K562 (cell line): ENCODE results near the gene FSCN2. TPM values are rescaled to one million over a fixed set of nuclear protein-coding genes. Genes with fewer than 3 reads are reported as not detected.

ENCODE experiments used
- CAMTA2 ChIP-seq: fragments of 250-450 bp; sonication (Bioruptor Pico); conservative IDR thresholded peaks from 2 replicates; pipeline ENCODE4 v1.5.1; 2022
- CBX3 ChIP-seq, 2 experiments: IDR thresholded peaks; 1 replicate in 1 of 2; 2 replicates in 1 of 2; pipeline ENCODE4 v1.6.1; 2012; ENCODE audit warnings: inconsistent platforms in 2 of 2, low read length in 2 of 2, borderline replicate concordance in 1 of 2, control low read depth in 1 of 2
- CHCHD3 ChIP-seq: fragments of 250-450 bp; sonication (Bioruptor Pico); IDR thresholded peaks from 2 replicates; pipeline ENCODE4 v2.1.2; 2022; ENCODE audit warnings: mild to moderate bottlenecking
- CREM ChIP-seq: IDR thresholded peaks from 2 replicates; pipeline ENCODE4 v1.6.1; 2014; ENCODE audit warnings: antibody characterized with exemption, low read depth
- MCM7 ChIP-seq, 2 experiments: fragments of 450-650 bp; IDR thresholded peaks; 2 replicates each; pipeline ENCODE4 v1.6.1; 2016 to 2018
- YY1 ChIP-seq, 3 experiments: IDR thresholded peaks; 2 replicates each; pipeline ENCODE4 v1.6.1; 2011; ENCODE audit warnings: low read length in 2 of 3, mild to moderate bottlenecking in 2 of 3, moderate library complexity in 2 of 3, borderline replicate concordance in 1 of 3, control low read depth in 1 of 3, low read depth in 1 of 3; ENCODE audit not compliant: insufficient read depth in 3 of 3, insufficient replicate concordance in 2 of 3, control insufficient read depth in 1 of 3, insufficient read length in 1 of 3; ENCODE audit errors: extremely low read depth in 1 of 3
- ZNF263 ChIP-seq: sonication (generic); formaldehyde crosslinking; IDR thresholded peaks from 2 replicates; pipeline ENCODE4 v1.8.0; 2022; ENCODE audit warnings: mild to moderate bottlenecking, missing genetic modification reagents, borderline replicate concordance
- polyA plus RNA-seq, 8 experiments: library from polyadenylated mRNA; depleted of rRNA in 4 of 8; stranded (reverse) in 5 of 8; unstranded in 3 of 8; fragments of >200 nt; fragmentation: Nextera tagmentation in 2 of 8; fragmentation: Illumina TruSeq in 1 of 8; extraction: Ambion mirVana in 2 of 8; extraction: Trizol in 1 of 8; gene quantifications; 2 replicates each; pipeline versions ENCODE4 v1.2.1 to v1.2.3, GENCODE V29; 2011 to 2014; ENCODE audit warnings: inconsistent platforms in 1 of 8, missing spikeins in 1 of 8
- total RNA-seq, 7 experiments: library from RNA; depleted of rRNA in 6 of 7; stranded (reverse); fragments of >200 nt in 6 of 7; fragmentation: Illumina TruSeq in 2 of 7; extraction: Trizol in 2 of 7; gene quantifications; 2 replicates each; pipeline versions ENCODE4 v1.2.1 to v1.2.3, GENCODE V29; 2011 to 2021; ENCODE audit warnings: low replicate concordance in 1 of 7
- TF ChIP-seq, protein P1 (sequence below): fragments of 200-600 bp; sonication (generic); IDR thresholded peaks from one replicate; pipeline ENCODE4 v1.6.1; 2012; ENCODE audit warnings: mild to moderate bottlenecking, low read depth, low read length, inconsistent platforms
- TF ChIP-seq, protein P2 (sequence below), 2 experiments: IDR thresholded peaks; 2 replicates each; pipeline ENCODE4 v1.6.1; 2012; ENCODE audit warnings: improper control_type of control experiment in 2 of 2, low read depth in 2 of 2, low read length in 2 of 2, borderline replicate concordance in 1 of 2
- TF ChIP-seq, protein P3 (sequence below), 3 experiments: IDR thresholded peaks in 2 of 3; conservative IDR thresholded peaks in 1 of 3; 2 replicates each; pipeline ENCODE4 v1.5.1; 2011 to 2012; ENCODE audit warnings: low read length in 3 of 3, mild to moderate bottlenecking in 3 of 3, control low read depth in 2 of 3, improper control_type of control experiment in 1 of 3, inconsistent platforms in 1 of 3, low read depth in 1 of 3, mixed read lengths in 1 of 3, moderate library complexity in 1 of 3; ENCODE audit not compliant: insufficient read depth in 2 of 3

FSCN2 gene
- total and polyA plus RNA-seq, 9 of the 15 experiments (the other 6 are each of a cell fraction or from before 2014, with no cell fraction given) = 0.08 TPM; not detected in 8

DNA sequence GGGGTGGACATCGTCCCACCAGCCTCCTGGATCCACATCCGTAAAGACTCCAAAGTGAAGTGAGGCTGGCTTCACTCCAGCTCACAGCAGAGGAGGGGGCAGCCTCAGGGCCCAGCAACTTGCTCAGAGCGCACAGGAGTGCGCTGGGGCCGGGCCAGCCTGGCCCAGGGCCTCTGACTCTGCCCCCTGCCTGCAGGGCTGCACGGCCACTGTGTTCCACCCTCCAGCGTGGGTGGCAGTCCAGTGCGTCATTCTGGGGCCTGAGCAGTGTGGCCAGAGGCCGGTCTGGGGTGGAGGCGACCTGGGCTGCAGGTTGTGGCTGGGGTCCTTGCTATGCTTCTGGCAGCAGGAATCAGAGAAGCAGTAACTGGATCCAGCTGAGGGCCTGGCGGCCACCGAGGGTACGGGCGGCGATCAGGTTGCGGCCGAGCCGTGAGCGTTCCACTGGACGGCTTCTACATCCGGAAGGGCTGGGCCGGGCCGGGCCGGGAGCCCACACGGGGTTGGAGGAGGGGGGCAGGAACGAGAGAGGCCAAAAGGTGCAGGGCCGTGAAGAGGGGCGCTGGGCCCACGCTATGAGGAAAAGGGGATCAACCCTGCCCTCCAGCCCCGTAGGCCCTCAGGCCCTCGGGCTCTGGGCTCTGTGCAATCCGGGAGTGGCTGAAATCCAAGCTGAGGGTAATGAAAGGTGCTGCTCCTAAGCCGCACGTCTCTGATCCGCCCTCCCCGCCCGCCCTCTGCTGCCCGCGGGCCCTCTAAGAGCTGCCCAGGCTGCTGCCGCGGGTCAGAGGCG is at the start of gene FSCN2 (continued):
- TF ChIP-seq, protein P1, sequence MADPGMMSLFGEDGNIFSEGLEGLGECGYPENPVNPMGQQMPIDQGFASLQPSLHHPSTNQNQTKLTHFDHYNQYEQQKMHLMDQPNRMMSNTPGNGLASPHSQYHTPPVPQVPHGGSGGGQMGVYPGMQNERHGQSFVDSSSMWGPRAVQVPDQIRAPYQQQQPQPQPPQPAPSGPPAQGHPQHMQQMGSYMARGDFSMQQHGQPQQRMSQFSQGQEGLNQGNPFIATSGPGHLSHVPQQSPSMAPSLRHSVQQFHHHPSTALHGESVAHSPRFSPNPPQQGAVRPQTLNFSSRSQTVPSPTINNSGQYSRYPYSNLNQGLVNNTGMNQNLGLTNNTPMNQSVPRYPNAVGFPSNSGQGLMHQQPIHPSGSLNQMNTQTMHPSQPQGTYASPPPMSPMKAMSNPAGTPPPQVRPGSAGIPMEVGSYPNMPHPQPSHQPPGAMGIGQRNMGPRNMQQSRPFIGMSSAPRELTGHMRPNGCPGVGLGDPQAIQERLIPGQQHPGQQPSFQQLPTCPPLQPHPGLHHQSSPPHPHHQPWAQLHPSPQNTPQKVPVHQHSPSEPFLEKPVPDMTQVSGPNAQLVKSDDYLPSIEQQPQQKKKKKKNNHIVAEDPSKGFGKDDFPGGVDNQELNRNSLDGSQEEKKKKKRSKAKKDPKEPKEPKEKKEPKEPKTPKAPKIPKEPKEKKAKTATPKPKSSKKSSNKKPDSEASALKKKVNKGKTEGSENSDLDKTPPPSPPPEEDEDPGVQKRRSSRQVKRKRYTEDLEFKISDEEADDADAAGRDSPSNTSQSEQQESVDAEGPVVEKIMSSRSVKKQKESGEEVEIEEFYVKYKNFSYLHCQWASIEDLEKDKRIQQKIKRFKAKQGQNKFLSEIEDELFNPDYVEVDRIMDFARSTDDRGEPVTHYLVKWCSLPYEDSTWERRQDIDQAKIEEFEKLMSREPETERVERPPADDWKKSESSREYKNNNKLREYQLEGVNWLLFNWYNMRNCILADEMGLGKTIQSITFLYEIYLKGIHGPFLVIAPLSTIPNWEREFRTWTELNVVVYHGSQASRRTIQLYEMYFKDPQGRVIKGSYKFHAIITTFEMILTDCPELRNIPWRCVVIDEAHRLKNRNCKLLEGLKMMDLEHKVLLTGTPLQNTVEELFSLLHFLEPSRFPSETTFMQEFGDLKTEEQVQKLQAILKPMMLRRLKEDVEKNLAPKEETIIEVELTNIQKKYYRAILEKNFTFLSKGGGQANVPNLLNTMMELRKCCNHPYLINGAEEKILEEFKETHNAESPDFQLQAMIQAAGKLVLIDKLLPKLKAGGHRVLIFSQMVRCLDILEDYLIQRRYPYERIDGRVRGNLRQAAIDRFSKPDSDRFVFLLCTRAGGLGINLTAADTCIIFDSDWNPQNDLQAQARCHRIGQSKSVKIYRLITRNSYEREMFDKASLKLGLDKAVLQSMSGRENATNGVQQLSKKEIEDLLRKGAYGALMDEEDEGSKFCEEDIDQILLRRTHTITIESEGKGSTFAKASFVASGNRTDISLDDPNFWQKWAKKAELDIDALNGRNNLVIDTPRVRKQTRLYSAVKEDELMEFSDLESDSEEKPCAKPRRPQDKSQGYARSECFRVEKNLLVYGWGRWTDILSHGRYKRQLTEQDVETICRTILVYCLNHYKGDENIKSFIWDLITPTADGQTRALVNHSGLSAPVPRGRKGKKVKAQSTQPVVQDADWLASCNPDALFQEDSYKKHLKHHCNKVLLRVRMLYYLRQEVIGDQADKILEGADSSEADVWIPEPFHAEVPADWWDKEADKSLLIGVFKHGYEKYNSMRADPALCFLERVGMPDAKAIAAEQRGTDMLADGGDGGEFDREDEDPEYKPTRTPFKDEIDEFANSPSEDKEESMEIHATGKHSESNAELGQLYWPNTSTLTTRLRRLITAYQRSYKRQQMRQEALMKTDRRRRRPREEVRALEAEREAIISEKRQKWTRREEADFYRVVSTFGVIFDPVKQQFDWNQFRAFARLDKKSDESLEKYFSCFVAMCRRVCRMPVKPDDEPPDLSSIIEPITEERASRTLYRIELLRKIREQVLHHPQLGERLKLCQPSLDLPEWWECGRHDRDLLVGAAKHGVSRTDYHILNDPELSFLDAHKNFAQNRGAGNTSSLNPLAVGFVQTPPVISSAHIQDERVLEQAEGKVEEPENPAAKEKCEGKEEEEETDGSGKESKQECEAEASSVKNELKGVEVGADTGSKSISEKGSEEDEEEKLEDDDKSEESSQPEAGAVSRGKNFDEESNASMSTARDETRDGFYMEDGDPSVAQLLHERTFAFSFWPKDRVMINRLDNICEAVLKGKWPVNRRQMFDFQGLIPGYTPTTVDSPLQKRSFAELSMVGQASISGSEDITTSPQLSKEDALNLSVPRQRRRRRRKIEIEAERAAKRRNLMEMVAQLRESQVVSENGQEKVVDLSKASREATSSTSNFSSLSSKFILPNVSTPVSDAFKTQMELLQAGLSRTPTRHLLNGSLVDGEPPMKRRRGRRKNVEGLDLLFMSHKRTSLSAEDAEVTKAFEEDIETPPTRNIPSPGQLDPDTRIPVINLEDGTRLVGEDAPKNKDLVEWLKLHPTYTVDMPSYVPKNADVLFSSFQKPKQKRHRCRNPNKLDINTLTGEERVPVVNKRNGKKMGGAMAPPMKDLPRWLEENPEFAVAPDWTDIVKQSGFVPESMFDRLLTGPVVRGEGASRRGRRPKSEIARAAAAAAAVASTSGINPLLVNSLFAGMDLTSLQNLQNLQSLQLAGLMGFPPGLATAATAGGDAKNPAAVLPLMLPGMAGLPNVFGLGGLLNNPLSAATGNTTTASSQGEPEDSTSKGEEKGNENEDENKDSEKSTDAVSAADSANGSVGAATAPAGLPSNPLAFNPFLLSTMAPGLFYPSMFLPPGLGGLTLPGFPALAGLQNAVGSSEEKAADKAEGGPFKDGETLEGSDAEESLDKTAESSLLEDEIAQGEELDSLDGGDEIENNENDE = no peak
- TF ChIP-seq CREM (0 out of 2 replicates have a peak, but pooled peaks have one; percentile 7), ZNF263 (CRISPR knock-in tag) (no peak), MCM7 (IDR thresholded peaks at IDR 0.05) (no peak), CAMTA2 (CRISPR knock-in tag) (no peak), YY1 (IDR thresholded peaks at IDR 0.05; ENCODE audit: borderline replicate concordance in 1 of 3, control insufficient read depth in 1 of 3, extremely low read depth in 1 of 3, insufficient read depth in 3 of 3, insufficient read length in 1 of 3, insufficient replicate concordance in 2 of 3, low read depth in 1 of 3, low read length in 2 of 3) (no peak), CBX3 (IDR thresholded peaks at IDR 0.05; ENCODE audit: borderline replicate concordance in 1 of 2, low read length in 2 of 2) (no peak), CHCHD3 (CRISPR knock-in tag) (no peak)
- TF ChIP-seq, protein P2, sequence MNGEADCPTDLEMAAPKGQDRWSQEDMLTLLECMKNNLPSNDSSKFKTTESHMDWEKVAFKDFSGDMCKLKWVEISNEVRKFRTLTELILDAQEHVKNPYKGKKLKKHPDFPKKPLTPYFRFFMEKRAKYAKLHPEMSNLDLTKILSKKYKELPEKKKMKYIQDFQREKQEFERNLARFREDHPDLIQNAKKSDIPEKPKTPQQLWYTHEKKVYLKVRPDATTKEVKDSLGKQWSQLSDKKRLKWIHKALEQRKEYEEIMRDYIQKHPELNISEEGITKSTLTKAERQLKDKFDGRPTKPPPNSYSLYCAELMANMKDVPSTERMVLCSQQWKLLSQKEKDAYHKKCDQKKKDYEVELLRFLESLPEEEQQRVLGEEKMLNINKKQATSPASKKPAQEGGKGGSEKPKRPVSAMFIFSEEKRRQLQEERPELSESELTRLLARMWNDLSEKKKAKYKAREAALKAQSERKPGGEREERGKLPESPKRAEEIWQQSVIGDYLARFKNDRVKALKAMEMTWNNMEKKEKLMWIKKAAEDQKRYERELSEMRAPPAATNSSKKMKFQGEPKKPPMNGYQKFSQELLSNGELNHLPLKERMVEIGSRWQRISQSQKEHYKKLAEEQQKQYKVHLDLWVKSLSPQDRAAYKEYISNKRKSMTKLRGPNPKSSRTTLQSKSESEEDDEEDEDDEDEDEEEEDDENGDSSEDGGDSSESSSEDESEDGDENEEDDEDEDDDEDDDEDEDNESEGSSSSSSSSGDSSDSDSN (IDR thresholded peaks at IDR 0.05; ENCODE audit: borderline replicate concordance in 1 of 2, low read depth in 2 of 2, low read length in 2 of 2) = peak in 1 of 2 experiments; percentile 37; a peak in 1 of 4 replicates
- TF ChIP-seq, protein P3, sequence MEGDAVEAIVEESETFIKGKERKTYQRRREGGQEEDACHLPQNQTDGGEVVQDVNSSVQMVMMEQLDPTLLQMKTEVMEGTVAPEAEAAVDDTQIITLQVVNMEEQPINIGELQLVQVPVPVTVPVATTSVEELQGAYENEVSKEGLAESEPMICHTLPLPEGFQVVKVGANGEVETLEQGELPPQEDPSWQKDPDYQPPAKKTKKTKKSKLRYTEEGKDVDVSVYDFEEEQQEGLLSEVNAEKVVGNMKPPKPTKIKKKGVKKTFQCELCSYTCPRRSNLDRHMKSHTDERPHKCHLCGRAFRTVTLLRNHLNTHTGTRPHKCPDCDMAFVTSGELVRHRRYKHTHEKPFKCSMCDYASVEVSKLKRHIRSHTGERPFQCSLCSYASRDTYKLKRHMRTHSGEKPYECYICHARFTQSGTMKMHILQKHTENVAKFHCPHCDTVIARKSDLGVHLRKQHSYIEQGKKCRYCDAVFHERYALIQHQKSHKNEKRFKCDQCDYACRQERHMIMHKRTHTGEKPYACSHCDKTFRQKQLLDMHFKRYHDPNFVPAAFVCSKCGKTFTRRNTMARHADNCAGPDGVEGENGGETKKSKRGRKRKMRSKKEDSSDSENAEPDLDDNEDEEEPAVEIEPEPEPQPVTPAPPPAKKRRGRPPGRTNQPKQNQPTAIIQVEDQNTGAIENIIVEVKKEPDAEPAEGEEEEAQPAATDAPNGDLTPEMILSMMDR (IDR thresholded peaks at IDR 0.05 in 2 of 3, conservative IDR thresholded peaks at IDR 0.05 in 1 of 3; ENCODE audit: insufficient read depth in 2 of 3, low read depth in 1 of 3, low read length in 3 of 3) = peak in 1 of 3 experiments; percentile 21; a peak in 1 of 6 replicates
